ENCODE data around the gene SMIM38.

DNA sequence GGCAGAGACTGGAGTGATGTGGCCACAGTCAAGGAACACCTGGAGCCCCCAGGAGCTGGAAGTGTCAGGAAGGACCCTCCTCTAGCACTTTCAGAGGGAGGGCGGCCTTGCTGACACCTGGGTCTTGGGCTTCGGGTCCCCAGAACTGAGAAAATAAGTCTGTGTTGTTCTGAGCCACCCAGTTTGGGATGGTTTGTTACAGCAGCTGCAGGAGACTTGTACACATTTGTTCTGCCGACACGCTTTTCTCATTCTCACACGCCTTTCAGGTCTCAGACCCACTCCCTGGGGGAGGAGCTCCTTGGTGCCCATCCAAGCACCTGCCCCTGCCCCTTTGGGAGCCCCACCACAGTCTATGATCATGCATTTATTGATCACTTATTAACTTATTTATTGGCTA, 47.2 kb upstream of the SMIM38 start:
- TF ChIP-seq, protein P1, sequence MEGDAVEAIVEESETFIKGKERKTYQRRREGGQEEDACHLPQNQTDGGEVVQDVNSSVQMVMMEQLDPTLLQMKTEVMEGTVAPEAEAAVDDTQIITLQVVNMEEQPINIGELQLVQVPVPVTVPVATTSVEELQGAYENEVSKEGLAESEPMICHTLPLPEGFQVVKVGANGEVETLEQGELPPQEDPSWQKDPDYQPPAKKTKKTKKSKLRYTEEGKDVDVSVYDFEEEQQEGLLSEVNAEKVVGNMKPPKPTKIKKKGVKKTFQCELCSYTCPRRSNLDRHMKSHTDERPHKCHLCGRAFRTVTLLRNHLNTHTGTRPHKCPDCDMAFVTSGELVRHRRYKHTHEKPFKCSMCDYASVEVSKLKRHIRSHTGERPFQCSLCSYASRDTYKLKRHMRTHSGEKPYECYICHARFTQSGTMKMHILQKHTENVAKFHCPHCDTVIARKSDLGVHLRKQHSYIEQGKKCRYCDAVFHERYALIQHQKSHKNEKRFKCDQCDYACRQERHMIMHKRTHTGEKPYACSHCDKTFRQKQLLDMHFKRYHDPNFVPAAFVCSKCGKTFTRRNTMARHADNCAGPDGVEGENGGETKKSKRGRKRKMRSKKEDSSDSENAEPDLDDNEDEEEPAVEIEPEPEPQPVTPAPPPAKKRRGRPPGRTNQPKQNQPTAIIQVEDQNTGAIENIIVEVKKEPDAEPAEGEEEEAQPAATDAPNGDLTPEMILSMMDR (IDR thresholded peaks at IDR 0.05), result no peak
- TF ChIP-seq, protein P2, sequence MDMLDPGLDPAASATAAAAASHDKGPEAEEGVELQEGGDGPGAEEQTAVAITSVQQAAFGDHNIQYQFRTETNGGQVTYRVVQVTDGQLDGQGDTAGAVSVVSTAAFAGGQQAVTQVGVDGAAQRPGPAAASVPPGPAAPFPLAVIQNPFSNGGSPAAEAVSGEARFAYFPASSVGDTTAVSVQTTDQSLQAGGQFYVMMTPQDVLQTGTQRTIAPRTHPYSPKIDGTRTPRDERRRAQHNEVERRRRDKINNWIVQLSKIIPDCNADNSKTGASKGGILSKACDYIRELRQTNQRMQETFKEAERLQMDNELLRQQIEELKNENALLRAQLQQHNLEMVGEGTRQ (IDR thresholded peaks at IDR 0.05; ENCODE audit: borderline replicate concordance, low read depth, low read length), result no peak
- TF ChIP-seq POLR2AphosphoS5 (IDR thresholded peaks at IDR 0.05; ENCODE audit: low read depth, low read length), result no peak
- TF ChIP-seq RAD21 (IDR thresholded peaks at IDR 0.05; ENCODE audit: low read length), result no peak
- TF ChIP-seq GABPA (IDR thresholded peaks at IDR 0.05; ENCODE audit: low read depth), result no peak
- TF ChIP-seq TAF1 (IDR thresholded peaks at IDR 0.05; ENCODE audit: borderline replicate concordance, low read depth, low read length), result no peak
- TF ChIP-seq ELF1 (IDR thresholded peaks at IDR 0.05), result no peak
- TF ChIP-seq SIN3A (IDR thresholded peaks at IDR 0.05; ENCODE audit: borderline replicate concordance, low read depth, low read length), result no peak
- TF ChIP-seq, protein P3, sequence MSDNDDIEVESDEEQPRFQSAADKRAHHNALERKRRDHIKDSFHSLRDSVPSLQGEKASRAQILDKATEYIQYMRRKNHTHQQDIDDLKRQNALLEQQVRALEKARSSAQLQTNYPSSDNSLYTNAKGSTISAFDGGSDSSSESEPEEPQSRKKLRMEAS (IDR thresholded peaks at IDR 0.05; ENCODE audit: low read depth), result no peak

Data from SK-N-SH (cell line).